HG03520 (cell line): ENCODE results near the gene CCDC3.
"Not testable (repeated sequence)": the region's sequence is repeated elsewhere in the genome, so short reads cannot be mapped to it uniquely, and the experiment has no call there.

Experiments
- ATAC-seq: cut with Tn5 transposase; IDR thresholded peaks from one replicate; pipeline ENCODE4 v1.9.1; 2021; ENCODE audit warnings: mild to moderate bottlenecking, moderate library complexity; ENCODE audit not compliant: unreplicated experiment

CCDC3 gene

GRCh38 chr10:12896251-12896650, 105.3 kb downstream of the CCDC3 start:
- no peak for ATAC-seq

- ATAC-seq = no peak
Observed at GRCh38 chr10:12892924-12893323, 108.6 kb downstream of the CCDC3 start.

- ATAC-seq = no peak
Observed at GRCh38 chr10:12890958-12891357, 110.6 kb downstream of the CCDC3 start.

GRCh38 chr10:12888470-12888869, 113.0 kb downstream of the CCDC3 start:
- ATAC-seq = no peak

GRCh38 chr10:12887780-12888179, 113.7 kb downstream of the CCDC3 start:
- ATAC-seq = no peak

GRCh38 chr10:12884851-12885250, 116.7 kb downstream of the CCDC3 start:
- ATAC-seq = no peak

GRCh38 chr10:12880423-12880822, 121.1 kb downstream of the CCDC3 start:
- ATAC-seq = no peak

GRCh38 chr10:12877150-12877549, 124.4 kb downstream of the CCDC3 start:
- ATAC-seq = no peak

GRCh38 chr10:12876266-12876665, 125.2 kb downstream of the CCDC3 start:
- ATAC-seq = no peak

GRCh38 chr10:12875100-12875499, 126.4 kb downstream of the CCDC3 start:
- ATAC-seq = no peak

- ATAC-seq = no peak
Observed at GRCh38 chr10:12874501-12874900, 127.0 kb downstream of the CCDC3 start.

GRCh38 chr10:12873172-12873571, 128.3 kb downstream of the CCDC3 start:
- no peak for ATAC-seq

- no peak for ATAC-seq
Observed at GRCh38 chr10:12872577-12872976, 128.9 kb downstream of the CCDC3 start.

GRCh38 chr10:12869427-12869826, 132.1 kb downstream of the CCDC3 start:
- no peak for ATAC-seq

GRCh38 chr10:12868229-12868628, 133.3 kb downstream of the CCDC3 start:
- ATAC-seq = no peak

- not testable (repeated sequence) for ATAC-seq
Observed at GRCh38 chr10:12865515-12865914, 136.0 kb downstream of the CCDC3 start.

- no peak for ATAC-seq
Observed at GRCh38 chr10:12862459-12862858, 139.1 kb downstream of the CCDC3 start.

- no peak for ATAC-seq
Observed at GRCh38 chr10:12854988-12855387, 146.5 kb downstream of the CCDC3 start.

- ATAC-seq = no peak
Observed at GRCh38 chr10:12852687-12853086, 148.8 kb downstream of the CCDC3 start.

- no peak for ATAC-seq
Observed at GRCh38 chr10:12849319-12850181, 152.0 kb downstream of the CCDC3 start.

GRCh38 chr10:12848439-12849173, 152.9 kb downstream of the CCDC3 start:
- no peak for ATAC-seq

- ATAC-seq = no peak
Observed at GRCh38 chr10:12847361-12847975, 154.0 kb downstream of the CCDC3 start.
